NCI-H1048 (cell line): ENCODE data around the gene TRIM2.
A peak's percentile ranks its signal among the peaks of the same experiment; 100 is the strongest.

Source experiments
- DNase-seq: peaks from one replicate; lab custom pipeline; 2025; lab: John Stamatoyannopoulos, UW

TRIM2 gene

GRCh38 chr4:153275380-153276276, 71.4 kb downstream of the TRIM2 start:
- no peak for DNase-seq

- DNase-seq, result no peak
Observed at GRCh38 chr4:153276971-153277370, 72.7 kb downstream of the TRIM2 start.

GRCh38 chr4:153281476-153281875, 77.2 kb downstream of the TRIM2 start:
- DNase-seq, result no peak

GRCh38 chr4:153282023-153282422, 77.8 kb downstream of the TRIM2 start:
- no peak for DNase-seq

GRCh38 chr4:153283260-153283659, 79.0 kb downstream of the TRIM2 start:
- DNase-seq, result no peak

GRCh38 chr4:153290134-153290533, 85.9 kb downstream of the TRIM2 start:
- no peak for DNase-seq

- no peak for DNase-seq
Observed at GRCh38 chr4:153291562-153291961, 87.3 kb downstream of the TRIM2 start.

GRCh38 chr4:153292897-153293741, 88.9 kb downstream of the TRIM2 start:
- DNase-seq, result no peak

- no peak for DNase-seq
Observed at GRCh38 chr4:153293742-153294057, 89.5 kb downstream of the TRIM2 start.

GRCh38 chr4:153294631-153295030, 90.4 kb downstream of the TRIM2 start:
- DNase-seq, result peak; percentile 37

GRCh38 chr4:153295131-153295755, 91.0 kb downstream of the TRIM2 start:
- DNase-seq, result no peak

GRCh38 chr4:153296040-153296823, 92.0 kb downstream of the TRIM2 start:
- no peak for DNase-seq

- no peak for DNase-seq
Observed at GRCh38 chr4:153297116-153297515, 92.9 kb downstream of the TRIM2 start.

- no peak for DNase-seq
Observed at GRCh38 chr4:153310793-153311192, 106.5 kb downstream of the TRIM2 start.

- no peak for DNase-seq
Observed at GRCh38 chr4:153314915-153315314, 110.7 kb downstream of the TRIM2 start.

GRCh38 chr4:153318696-153319320, 114.6 kb downstream of the TRIM2 start:
- peak; percentile 63 for DNase-seq

- DNase-seq, result no peak
Observed at GRCh38 chr4:153322791-153323190, 118.5 kb downstream of the TRIM2 start.

- no peak for DNase-seq
Observed at GRCh38 chr4:153324046-153324445, 119.8 kb downstream of the TRIM2 start.

GRCh38 chr4:153325558-153325957, 121.3 kb downstream of the TRIM2 start:
- no peak for DNase-seq

GRCh38 chr4:153326513-153326912, 122.3 kb downstream of the TRIM2 start:
- DNase-seq, result no peak

GRCh38 chr4:153327247-153327646, 123.0 kb downstream of the TRIM2 start:
- DNase-seq, result no peak
